SU-DHL-6 (cell line): ENCODE measurements around the gene NMU.

Experiments used
- H2AFZ ChIP-seq: fragments of 200-600 bp; sonication (generic); 2 replicates; pipeline ENCODE4 v1.6.1; 2014; ENCODE audit warnings: low read depth, mild to moderate bottlenecking, moderate library complexity, mixed read lengths, antibody characterized with exemption, low read length; ENCODE audit not compliant: severe bottlenecking
- H3F3A ChIP-seq: fragments of 200-600 bp; shearing (Covaris generic); 2 replicates; pipeline ENCODE4 v1.6.0; 2016; ENCODE audit warnings: antibody characterized with exemption, mild to moderate bottlenecking; ENCODE audit not compliant: insufficient read depth
- H3K27ac ChIP-seq: fragments of 200-600 bp; sonication (generic); 2 replicates; pipeline ENCODE4 v1.5.1; 2016; ENCODE audit warnings: low read depth, mild to moderate bottlenecking, low read length, moderate library complexity, mixed read lengths
- H3K27me3 ChIP-seq: fragments of 200-600 bp; sonication (generic), shearing (Covaris generic); 2 replicates; pipeline ENCODE4 v1.6.0; 2014; ENCODE audit warnings: mild to moderate bottlenecking, low read length
- H3K36me3 ChIP-seq: fragments of 200-600 bp; sonication (generic); 2 replicates; pipeline ENCODE4 v1.6.1; 2014; ENCODE audit warnings: mild to moderate bottlenecking, low read length, mixed read lengths
- H3K4me2 ChIP-seq: fragments of 300-600, 200-600 bp; shearing (Covaris generic), sonication (generic); 2 replicates; pipeline ENCODE4 v1.6.0; 2014; ENCODE audit warnings: low read length, low read depth, mild to moderate bottlenecking; ENCODE audit not compliant: poor library complexity, severe bottlenecking
- H3K4me3 ChIP-seq: fragments of 200-600 bp; sonication (generic); 2 replicates; pipeline ENCODE4 v1.5.1; 2014; ENCODE audit warnings: antibody characterized with exemption, low read length, mild to moderate bottlenecking, mixed read lengths; ENCODE audit not compliant: insufficient read depth, poor library complexity, severe bottlenecking
- H3K79me2 ChIP-seq: fragments of 200-600 bp; sonication (generic); 2 replicates; pipeline ENCODE4 v1.6.1; 2014; ENCODE audit warnings: mild to moderate bottlenecking, low read length, moderate library complexity; ENCODE audit not compliant: insufficient read depth
- H3K9ac ChIP-seq: fragments of 200-600 bp; sonication (generic); 2 replicates; pipeline ENCODE4 v1.7.0; 2014; ENCODE audit warnings: mild to moderate bottlenecking, low read length
- H3K9me2 ChIP-seq: fragments of 200-600 bp; sonication (generic); replicated peaks from 2 replicates; pipeline ENCODE4 v1.6.1; 2014; ENCODE audit warnings: low read length; ENCODE audit not compliant: insufficient read depth
- H3K9me3 ChIP-seq: fragments of 200-600 bp; sonication (generic); 2 replicates; pipeline ENCODE4 v1.6.1; 2014; ENCODE audit warnings: low read length, mixed read lengths; ENCODE audit not compliant: insufficient read depth
- H4K20me1 ChIP-seq: fragments of 200-600 bp; sonication (generic); 2 replicates; pipeline ENCODE4 v1.6.1; 2014; ENCODE audit warnings: low read depth, mild to moderate bottlenecking, antibody characterized with exemption, low read length, moderate library complexity, mixed read lengths
- CTCF ChIP-seq: fragments of 200-600 bp; sonication (generic); IDR thresholded peaks from one replicate; pipeline ENCODE4 v1.5.1; 2017; ENCODE audit warnings: antibody characterized with exemption, mild to moderate bottlenecking, low read length, moderate library complexity; ENCODE audit not compliant: insufficient read depth, poor library complexity, severe bottlenecking
- EZH2phosphoT487 ChIP-seq: fragments of 200-600 bp; sonication (generic), shearing (Covaris generic); conservative IDR thresholded peaks from 2 replicates; pipeline ENCODE4 v1.6.1; 2018; ENCODE audit warnings: mild to moderate bottlenecking, antibody characterized with exemption, low read length, moderate library complexity, mixed read lengths

NMU gene

GRCh38 chr4:55600640-55601039, 35.5 kb downstream of the NMU start:
- no peaks in the 10 kb centered on the region for H3K79me2 ChIP-seq
- H3K9me2 ChIP-seq = no peaks in the 10 kb centered on the region
- H3K9me3 ChIP-seq = no peaks in the 10 kb centered on the region
- no peak overlapping the region for H3K4me2 ChIP-seq
- TF ChIP-seq EZH2phosphoT487 (no peak), CTCF (no peak)
- no peaks in the 10 kb centered on the region for H3K36me3 ChIP-seq
- H3K9ac ChIP-seq = no peak overlapping the region
- no peaks in the 10 kb centered on the region for H3F3A ChIP-seq
- H4K20me1 ChIP-seq = no peaks in the 10 kb centered on the region
- H3K27ac ChIP-seq = no peak overlapping the region
- no peak overlapping the region for H3K4me3 ChIP-seq
- H3K27me3 ChIP-seq = no peaks in the 10 kb centered on the region
- no peak overlapping the region for H2AFZ ChIP-seq

GRCh38 chr4:55598641-55599040, 37.5 kb downstream of the NMU start:
- H3K27ac ChIP-seq = no peak overlapping the region
- H3K27me3 ChIP-seq = no peaks in the 10 kb centered on the region
- H3K9me2 ChIP-seq = no peaks in the 10 kb centered on the region
- H3K9me3 ChIP-seq = no peaks in the 10 kb centered on the region
- no peak overlapping the region for H3K9ac ChIP-seq
- no peaks in the 10 kb centered on the region for H4K20me1 ChIP-seq
- no peak overlapping the region for H3K4me3 ChIP-seq
- H3K79me2 ChIP-seq = no peaks in the 10 kb centered on the region
- H3F3A ChIP-seq = no peaks in the 10 kb centered on the region
- no peaks in the 10 kb centered on the region for H3K36me3 ChIP-seq
- H2AFZ ChIP-seq = no peak overlapping the region
- TF ChIP-seq EZH2phosphoT487 = no peak
- TF ChIP-seq CTCF = no peak
- H3K4me2 ChIP-seq = no peak overlapping the region

- Histone ChIP-seq H3F3A (no peaks in the 10 kb centered on the region), H2AFZ (no peak within 1 kb of the TSS), H3K79me2 (no peaks in the 10 kb centered on the region), H3K4me3 (no peak within 1 kb of the TSS), H3K9me3 (no peaks in the 10 kb centered on the region), H3K9ac (no peak within 1 kb of the TSS), H4K20me1 (no peaks in the 10 kb centered on the region), H3K27me3 (no peaks in the 10 kb centered on the region), H3K36me3 (no peaks in the 10 kb centered on the region), H3K27ac (no peak within 1 kb of the TSS), H3K4me2 (no peak within 1 kb of the TSS), H3K9me2 (no peaks in the 10 kb centered on the region)
- TF ChIP-seq CTCF (no peak), EZH2phosphoT487 (no peak)
These were observed 44.1 kb downstream of the NMU start, which contains the start of gene PDCL2 for GRCh38 chr4:55592014-55592413. TSS of gene PDCL2 (minus strand) at chr4:55592245. CDS start at chr4:55592109, 136 bp downstream.
